PC-9 (cell line): ENCODE data around the gene RCOR3. TPM values are rescaled to one million over a fixed set of nuclear protein-coding genes. Genes with fewer than 3 reads are reported as not detected.

Experiments
- BruUV-seq: library from RNA; stranded (reverse); fragments of 400-500 nt; replicated peaks from 2 replicates; lab custom pipeline; 2021; lab: Mats Ljungman, UMichigan
- CTCF ChIA-PET: fragments of 300-600 bp; sonication (Branson Sonifier 250); formaldehyde crosslinking; loops from one replicate; lab custom pipeline; 2022; ENCODE audit warnings: antibody characterized with exemption; lab: Charles Lee
- POLR2A ChIA-PET: fragments of 300-600 bp; sonication (Branson Sonifier 250); formaldehyde crosslinking; loops from one replicate; lab custom pipeline; 2022; ENCODE audit warnings: antibody characterized with exemption; ENCODE audit not compliant: unreplicated experiment; lab: Charles Lee
- DNase-seq, 2 experiments: peaks; one replicate each; pipeline versions ENCODE4 v3.0.0 to v3.0.0-alpha.2; 2015 to 2022; ENCODE audit warnings: mixed read lengths in 1 of 2
- H2AFZ ChIP-seq: fragments of 200-600 bp; sonication (generic); 2 replicates; pipeline ENCODE4 v1.8.1; 2017; ENCODE audit warnings: antibody characterized with exemption
- H3F3A ChIP-seq: fragments of 200-600 bp; sonication (generic); 2 replicates; pipeline ENCODE4 v1.8.1; 2017; ENCODE audit warnings: antibody characterized with exemption, mild to moderate bottlenecking, low read depth; ENCODE audit not compliant: insufficient read depth
- H3K27ac ChIP-seq: fragments of 200-600 bp; sonication (generic); 2 replicates; pipeline ENCODE4 v1.6.1; 2016; ENCODE audit warnings: mixed run types
- H3K27me3 ChIP-seq: fragments of 200-600 bp; sonication (generic); 2 replicates; pipeline ENCODE4 v1.6.1; 2016; ENCODE audit warnings: low read depth, mixed run types; ENCODE audit not compliant: insufficient read depth
- H3K36me3 ChIP-seq: fragments of 200-600 bp; sonication (generic); 2 replicates; pipeline ENCODE4 v1.6.1; 2016; ENCODE audit warnings: low read depth, mixed run types
- H3K4me1 ChIP-seq: fragments of 200-600 bp; sonication (generic); replicated peaks from 2 replicates; pipeline ENCODE4 v1.6.1; 2016; ENCODE audit warnings: mixed run types; ENCODE audit not compliant: insufficient read depth
- H3K4me2 ChIP-seq: fragments of 200-600 bp; sonication (generic); 2 replicates; pipeline ENCODE4 v1.6.1; 2017; ENCODE audit warnings: mixed run types
- H3K4me3 ChIP-seq: fragments of 200-600 bp; sonication (generic); 2 replicates; pipeline ENCODE4 v1.6.1; 2016; ENCODE audit warnings: mixed run types
- H3K79me2 ChIP-seq: fragments of 200-600 bp; sonication (generic); 2 replicates; pipeline ENCODE4 v1.6.1; 2017; ENCODE audit warnings: low read depth, mixed run types
- H3K9me2 ChIP-seq: fragments of 200-600 bp; sonication (generic); 2 replicates; pipeline ENCODE4 v1.8.1; 2017; ENCODE audit warnings: mild to moderate bottlenecking; ENCODE audit not compliant: insufficient read depth
- H3K9me3 ChIP-seq: fragments of 200-600 bp; sonication (generic); 2 replicates; pipeline ENCODE4 v1.8.1; 2016; ENCODE audit warnings: low read depth; ENCODE audit not compliant: insufficient read depth
- H4K20me1 ChIP-seq: fragments of 200-600 bp; sonication (generic); 2 replicates; pipeline ENCODE4 v1.8.1; 2017; ENCODE audit not compliant: insufficient read depth
- EZH2 ChIP-seq: fragments of 200-600 bp; sonication (generic); IDR thresholded peaks from 2 replicates; pipeline ENCODE4 v1.8.0; 2017; ENCODE audit warnings: antibody characterized with exemption, low read depth
- intact Hi-C: fragments of 100-400 bp; cut with micrococcal nuclease; formaldehyde crosslinking; loops from one replicate; pipeline ENCODE4 v1.10.0; 2022; ENCODE audit not compliant: unreplicated experiment
- total RNA-seq: library from RNA; stranded (reverse); gene quantifications from 2 replicates; pipeline ENCODE4 v1.2.3, GENCODE V29; 2021
- TF ChIP-seq, protein P1 (sequence below): fragments of 200-600 bp; sonication (generic); conservative IDR thresholded peaks from 2 replicates; pipeline ENCODE4 v1.6.1; 2017; ENCODE audit warnings: mixed run types, antibody characterized with exemption, mild to moderate bottlenecking, moderate library complexity

The RCOR3 gene
- total RNA-seq, 1 experiment from 2014 or later: 48.7 TPM

- no peak overlapping the region for H3K4me2 ChIP-seq
- POLR2A ChIA-PET: no interaction called here
- CTCF ChIA-PET: interaction anchor here (0.6 to 1.4 kb wide), 4 partner anchors 128 to 357 kb away, joined by 3 to 8 read pairs (median 4); no protein-coding TSS in a partner anchor
- DNase-seq: peak in 1 of 2 experiments; percentile 59
- BruUV-seq: no TSS peak
- H3K4me3 ChIP-seq: no peak overlapping the region
- H3K36me3 ChIP-seq: no peaks in the 10 kb centered on the region
- H2AFZ ChIP-seq: no peak overlapping the region
- no peaks in the 10 kb centered on the region for H3K9me3 ChIP-seq
- TF ChIP-seq, protein P1, sequence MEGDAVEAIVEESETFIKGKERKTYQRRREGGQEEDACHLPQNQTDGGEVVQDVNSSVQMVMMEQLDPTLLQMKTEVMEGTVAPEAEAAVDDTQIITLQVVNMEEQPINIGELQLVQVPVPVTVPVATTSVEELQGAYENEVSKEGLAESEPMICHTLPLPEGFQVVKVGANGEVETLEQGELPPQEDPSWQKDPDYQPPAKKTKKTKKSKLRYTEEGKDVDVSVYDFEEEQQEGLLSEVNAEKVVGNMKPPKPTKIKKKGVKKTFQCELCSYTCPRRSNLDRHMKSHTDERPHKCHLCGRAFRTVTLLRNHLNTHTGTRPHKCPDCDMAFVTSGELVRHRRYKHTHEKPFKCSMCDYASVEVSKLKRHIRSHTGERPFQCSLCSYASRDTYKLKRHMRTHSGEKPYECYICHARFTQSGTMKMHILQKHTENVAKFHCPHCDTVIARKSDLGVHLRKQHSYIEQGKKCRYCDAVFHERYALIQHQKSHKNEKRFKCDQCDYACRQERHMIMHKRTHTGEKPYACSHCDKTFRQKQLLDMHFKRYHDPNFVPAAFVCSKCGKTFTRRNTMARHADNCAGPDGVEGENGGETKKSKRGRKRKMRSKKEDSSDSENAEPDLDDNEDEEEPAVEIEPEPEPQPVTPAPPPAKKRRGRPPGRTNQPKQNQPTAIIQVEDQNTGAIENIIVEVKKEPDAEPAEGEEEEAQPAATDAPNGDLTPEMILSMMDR: peak; percentile 89
- no peak for TF ChIP-seq EZH2
- H3K4me1 ChIP-seq: peaks cover 9% of the 10 kb centered on the region
- peaks cover 8% of the 10 kb centered on the region; the same call in 1 of the 2 replicates for H3F3A ChIP-seq
- no peak overlapping the region for H3K27ac ChIP-seq
- intact Hi-C loops: loop anchor here (1.0 kb wide), 3 partner anchors 153 to 332 kb away; no protein-coding TSS in a partner anchor
- no peaks in the 10 kb centered on the region for H3K9me2 ChIP-seq
- H3K27me3 ChIP-seq: no peaks in the 10 kb centered on the region
- no peaks in the 10 kb centered on the region for H3K79me2 ChIP-seq
- no peaks in the 10 kb centered on the region for H4K20me1 ChIP-seq
Measured at GRCh38 chr1:211323156-211324063, 64.2 kb downstream of the RCOR3 start.

- ChIA-PET POLR2A (no interaction called here), CTCF (interaction anchor here (0.6 to 0.9 kb wide), 3 partner anchors 18 to 878 kb away, joined by 3 to 4 read pairs (median 4); no protein-coding TSS in a partner anchor)
- H2AFZ ChIP-seq: no peak overlapping the region
Measured at GRCh38 chr1:211324992-211325775, 66.0 kb downstream of the RCOR3 start.

More at GRCh38 chr1:211324992-211325775, 66.0 kb downstream of the RCOR3 start:
- Histone ChIP-seq H3K4me2 (no peak overlapping the region), H3F3A (no peaks in the 10 kb centered on the region; the same call in 1 of the 2 replicates), H3K9me3 (no peaks in the 10 kb centered on the region), H3K27me3 (no peaks in the 10 kb centered on the region), H4K20me1 (no peaks in the 10 kb centered on the region), H3K9me2 (no peaks in the 10 kb centered on the region), H3K79me2 (no peaks in the 10 kb centered on the region), H3K4me3 (no peak overlapping the region), H3K27ac (no peak overlapping the region), H3K36me3 (no peaks in the 10 kb centered on the region), H3K4me1 (peaks cover 23% of the 10 kb centered on the region)
- no peak for TF ChIP-seq EZH2
- TF ChIP-seq, protein P1: no peak
- no TSS peak for BruUV-seq
- intact Hi-C loops: loop anchor here (5.0 kb wide), 1 partner anchor 252 kb away; the partner anchor contains the start of gene SLC30A1
- DNase-seq: no peak
